ENCODE measurements around the gene KCTD14.

Gene KCTD14

GRCh38 chr11:78069465-78069864 is 46.4 kb upstream of the KCTD14 start:
- no peak for TF ChIP-seq POLR2AphosphoS5 (IDR thresholded peaks at IDR 0.05; ENCODE audit: low read depth, low read length)
- no peak for TF ChIP-seq FOXP2 (optimal IDR thresholded peaks at IDR 0.05; ENCODE audit: borderline replicate concordance, extremely low read depth, extremely low read length, insufficient read depth)
- TF ChIP-seq SIN3A (IDR thresholded peaks at IDR 0.05; ENCODE audit: borderline replicate concordance, insufficient read depth, low read length) = no peak
- TF ChIP-seq REST (IDR thresholded peaks at IDR 0.05; ENCODE audit: insufficient read depth in 1 of 2, low read depth in 2 of 2, low read length in 2 of 2) = no peak
- TF ChIP-seq TAF1 (IDR thresholded peaks at IDR 0.05; ENCODE audit: borderline replicate concordance, insufficient read depth, low read length) = no peak

GRCh38 chr11:78067704-78068103 is 44.6 kb upstream of the KCTD14 start:
- TF ChIP-seq SIN3A (IDR thresholded peaks at IDR 0.05; ENCODE audit: borderline replicate concordance, insufficient read depth, low read length) = no peak
- no peak for TF ChIP-seq TAF1 (IDR thresholded peaks at IDR 0.05; ENCODE audit: borderline replicate concordance, insufficient read depth, low read length)
- no peak for TF ChIP-seq REST (IDR thresholded peaks at IDR 0.05; ENCODE audit: insufficient read depth in 1 of 2, low read depth in 2 of 2, low read length in 2 of 2)
- no peak for TF ChIP-seq FOXP2 (optimal IDR thresholded peaks at IDR 0.05; ENCODE audit: borderline replicate concordance, extremely low read depth, extremely low read length, insufficient read depth)
- peak; percentile 26 for TF ChIP-seq POLR2AphosphoS5 (IDR thresholded peaks at IDR 0.05; ENCODE audit: low read depth, low read length)

GRCh38 chr11:78066471-78066870 is 43.4 kb upstream of the KCTD14 start:
- TF ChIP-seq FOXP2 (optimal IDR thresholded peaks at IDR 0.05; ENCODE audit: borderline replicate concordance, extremely low read depth, extremely low read length, insufficient read depth) (no peak), SIN3A (IDR thresholded peaks at IDR 0.05; ENCODE audit: borderline replicate concordance, insufficient read depth, low read length) (no peak), REST (IDR thresholded peaks at IDR 0.05; ENCODE audit: insufficient read depth in 1 of 2, low read depth in 2 of 2, low read length in 2 of 2) (no peak), TAF1 (IDR thresholded peaks at IDR 0.05; ENCODE audit: borderline replicate concordance, insufficient read depth, low read length) (no peak), POLR2AphosphoS5 (IDR thresholded peaks at IDR 0.05; ENCODE audit: low read depth, low read length) (no peak)

GRCh38 chr11:78065203-78065602 is 42.1 kb upstream of the KCTD14 start:
- TF ChIP-seq SIN3A (IDR thresholded peaks at IDR 0.05; ENCODE audit: borderline replicate concordance, insufficient read depth, low read length) (no peak), POLR2AphosphoS5 (IDR thresholded peaks at IDR 0.05; ENCODE audit: low read depth, low read length) (no peak), REST (IDR thresholded peaks at IDR 0.05; ENCODE audit: insufficient read depth in 1 of 2, low read depth in 2 of 2, low read length in 2 of 2) (no peak), FOXP2 (optimal IDR thresholded peaks at IDR 0.05; ENCODE audit: borderline replicate concordance, extremely low read depth, extremely low read length, insufficient read depth) (no peak), TAF1 (IDR thresholded peaks at IDR 0.05; ENCODE audit: borderline replicate concordance, insufficient read depth, low read length) (no peak)
